Measurements from ENCODE around the gene OBSCN.

OBSCN gene

GRCh38 chr1:228277491-228278431 lies 69.9 kb downstream of the OBSCN start:
- DNase-seq = no peak

- no peak for DNase-seq
Measured at GRCh38 chr1:228278432-228278941, 70.6 kb downstream of the OBSCN start.

GRCh38 chr1:228279011-228279721 lies 71.3 kb downstream of the OBSCN start:
- DNase-seq = no peak

GRCh38 chr1:228279722-228280105 lies 71.9 kb downstream of the OBSCN start:
- no peak for DNase-seq

GRCh38 chr1:228280106-228280901 lies 72.5 kb downstream of the OBSCN start:
- DNase-seq = no peak

- DNase-seq = no peak
Measured at GRCh38 chr1:228280961-228281591, 73.2 kb downstream of the OBSCN start.

- no peak for DNase-seq
Measured at GRCh38 chr1:228281631-228282328, 73.9 kb downstream of the OBSCN start.

- no peak for DNase-seq
Measured at GRCh38 chr1:228282329-228283042, 74.6 kb downstream of the OBSCN start.

GRCh38 chr1:228283043-228283371 lies 75.2 kb downstream of the OBSCN start:
- DNase-seq = no peak

GRCh38 chr1:228283476-228284147 lies 75.8 kb downstream of the OBSCN start:
- DNase-seq = no peak

GRCh38 chr1:228284148-228284495 lies 76.3 kb downstream of the OBSCN start:
- no peak for DNase-seq

GRCh38 chr1:228284521-228284920 lies 76.7 kb downstream of the OBSCN start:
- no peak for DNase-seq

GRCh38 chr1:228285661-228286504 lies 78.0 kb downstream of the OBSCN start:
- DNase-seq = no peak

- DNase-seq = no peak
Measured at GRCh38 chr1:228286505-228287417, 78.9 kb downstream of the OBSCN start.

GRCh38 chr1:228287541-228288425 lies 79.9 kb downstream of the OBSCN start:
- no peak for DNase-seq

GRCh38 chr1:228288536-228289238 lies 80.8 kb downstream of the OBSCN start:
- no peak for DNase-seq
